GM18861 (cell line): ENCODE data around the gene RNF168.
"Not testable (repeated sequence)": the region's sequence is repeated elsewhere in the genome, so short reads cannot be mapped to it uniquely, and the experiment has no call there.

Experiments
- ATAC-seq: cut with Tn5 transposase; IDR thresholded peaks from one replicate; pipeline ENCODE4 v1.9.1; 2021; ENCODE audit not compliant: unreplicated experiment

The RNF168 gene

GRCh38 chr3:196472286-196472685 lies 31.3 kb downstream of the RNF168 start:
- no peak for ATAC-seq

GRCh38 chr3:196471551-196471950 lies 32.0 kb downstream of the RNF168 start:
- ATAC-seq = no peak

GRCh38 chr3:196470182-196470581 lies 33.4 kb downstream of the RNF168 start:
- not testable (repeated sequence) for ATAC-seq

- no peak for ATAC-seq
Observed at GRCh38 chr3:196463804-196464203, 39.8 kb downstream of the RNF168 start.

GRCh38 chr3:196463478-196463756 lies 40.2 kb downstream of the RNF168 start:
- ATAC-seq = no peak

- ATAC-seq = not testable (repeated sequence)
Observed at GRCh38 chr3:196462680-196463477, 40.7 kb downstream of the RNF168 start.

GRCh38 chr3:196458063-196458462 lies 45.5 kb downstream of the RNF168 start:
- ATAC-seq = no peak

GRCh38 chr3:196457470-196457869 lies 46.1 kb downstream of the RNF168 start:
- ATAC-seq = not testable (repeated sequence)

- no peak for ATAC-seq
Observed at GRCh38 chr3:196454935-196455334, 48.6 kb downstream of the RNF168 start.

- ATAC-seq = not testable (repeated sequence)
Observed at GRCh38 chr3:196445391-196445790, 58.2 kb downstream of the RNF168 start.

- no peak for ATAC-seq
Observed at GRCh38 chr3:196444500-196444894, 59.1 kb downstream of the RNF168 start.

GRCh38 chr3:196440696-196441095 lies 62.9 kb downstream of the RNF168 start:
- no peak for ATAC-seq

- no peak for ATAC-seq
Observed at GRCh38 chr3:196440041-196440537, 63.5 kb downstream of the RNF168 start.

GRCh38 chr3:196432137-196432879 lies 71.3 kb downstream of the RNF168 start, which contains the start of gene UBXN7:
Gene UBXN7 (minus strand): TSS chr3:196432427. CDS start chr3:196432399, 28 bp downstream.
- peak; percentile 81 for ATAC-seq

GRCh38 chr3:196431181-196432136 lies 72.1 kb downstream of the RNF168 start:
- ATAC-seq = no peak

GRCh38 chr3:196428041-196428440 lies 75.5 kb downstream of the RNF168 start:
- no peak for ATAC-seq

GRCh38 chr3:196424421-196424820 lies 79.1 kb downstream of the RNF168 start:
- ATAC-seq = not testable (repeated sequence)

- no peak for ATAC-seq
Observed at GRCh38 chr3:196423044-196423781, 80.4 kb downstream of the RNF168 start.

- not testable (repeated sequence) for ATAC-seq
Observed at GRCh38 chr3:196421668-196422067, 81.9 kb downstream of the RNF168 start.

GRCh38 chr3:196419386-196419785 lies 84.2 kb downstream of the RNF168 start:
- ATAC-seq = no peak
